ENCODE results near the gene PSTPIP2. TPM values are rescaled to one million over a fixed set of nuclear protein-coding genes. Genes with fewer than 3 reads are reported as not detected.
"Not testable (repeated sequence)": the region's sequence is repeated elsewhere in the genome, so short reads cannot be mapped to it uniquely, and the experiment has no call there.

PSTPIP2 gene
- total RNA-seq, 1 donor from 2014 or later: 9.1 TPM

GRCh38 chr18:46051731-46052461, 20.2 kb downstream of the PSTPIP2 start:
- peak; percentile 71 for FAIRE-seq
- Mint-ChIP-seq H3K27ac (ENCODE audit: unreplicated experiment) (no peak overlapping the region), H3K4me3 (ENCODE audit: unreplicated experiment) (no peak overlapping the region), H3K36me3 (ENCODE audit: low read depth, unreplicated experiment) (peaks cover 1% of the 10 kb centered on the region), H3K9me3 (ENCODE audit: unreplicated experiment) (no peaks in the 10 kb centered on the region), H3K4me1 (ENCODE audit: low read depth, unreplicated experiment) (peaks cover 12% of the 10 kb centered on the region), H3K27me3 (ENCODE audit: low read depth, unreplicated experiment) (peaks cover 3% of the 10 kb centered on the region)
- Histone ChIP-seq H3K4me3 (ENCODE audit: insufficient read depth, low read depth, low read length) (no peak overlapping the region), H3K9me3 (ENCODE audit: insufficient read depth, low read depth, low read length) (no peaks in the 10 kb centered on the region), H3K79me2 (ENCODE audit: insufficient read depth, low read length) (no peaks in the 10 kb centered on the region), H3K27ac (ENCODE audit: low read depth, low read length) (peak overlapping the region; percentile 34), H3K36me3 (ENCODE audit: insufficient read depth, low read length) (no peaks in the 10 kb centered on the region), H2AFZ (ENCODE audit: low read depth, low read length) (no peak overlapping the region), H3K4me1 (ENCODE audit: insufficient read depth, low read length) (peaks cover 6% of the 10 kb centered on the region), H4K20me1 (ENCODE audit: insufficient read depth, low read length) (peaks cover 6% of the 10 kb centered on the region), H3K27me3 (ENCODE audit: insufficient read depth, low read length) (no peaks in the 10 kb centered on the region), H3K9ac (ENCODE audit: low read length) (peak overlapping the region; percentile 25), H3K4me2 (ENCODE audit: low read length) (peak overlapping the region; percentile 34)
- peak; percentile 82 for DNase-seq (ENCODE audit: low read depth)
- TF ChIP-seq EZH2 (IDR thresholded peaks at IDR 0.05; ENCODE audit: insufficient read depth, low read length) (no peak), CTCF (IDR thresholded peaks at IDR 0.05; ENCODE audit: insufficient read depth, low read depth, low read length) (no peak)

- Histone ChIP-seq H3K9me3 (ENCODE audit: insufficient read depth, low read depth, low read length) (no peaks in the 10 kb centered on the region), H4K20me1 (ENCODE audit: insufficient read depth, low read length) (peaks cover 4% of the 10 kb centered on the region), H3K36me3 (ENCODE audit: insufficient read depth, low read length) (no peaks in the 10 kb centered on the region), H3K4me3 (ENCODE audit: insufficient read depth, low read depth, low read length) (no peak overlapping the region), H2AFZ (ENCODE audit: low read depth, low read length) (no peak overlapping the region), H3K79me2 (ENCODE audit: insufficient read depth, low read length) (no peaks in the 10 kb centered on the region), H3K4me2 (ENCODE audit: low read length) (no peak overlapping the region), H3K9ac (ENCODE audit: low read length) (no peak overlapping the region), H3K4me1 (ENCODE audit: insufficient read depth, low read length) (peaks cover 6% of the 10 kb centered on the region), H3K27me3 (ENCODE audit: insufficient read depth, low read length) (no peaks in the 10 kb centered on the region), H3K27ac (ENCODE audit: low read depth, low read length) (no peak overlapping the region)
- Mint-ChIP-seq H3K27me3 (ENCODE audit: low read depth, unreplicated experiment) (no peaks in the 10 kb centered on the region), H3K4me1 (ENCODE audit: low read depth, unreplicated experiment) (peaks cover 12% of the 10 kb centered on the region), H3K4me3 (ENCODE audit: unreplicated experiment) (no peak overlapping the region), H3K27ac (ENCODE audit: unreplicated experiment) (no peak overlapping the region), H3K9me3 (ENCODE audit: unreplicated experiment) (no peaks in the 10 kb centered on the region), H3K36me3 (ENCODE audit: low read depth, unreplicated experiment) (peaks cover 1% of the 10 kb centered on the region)
- no peak for FAIRE-seq
- DNase-seq (ENCODE audit: low read depth): no peak
- no peak for TF ChIP-seq CTCF (IDR thresholded peaks at IDR 0.05; ENCODE audit: insufficient read depth, low read depth, low read length)
- TF ChIP-seq EZH2 (IDR thresholded peaks at IDR 0.05; ENCODE audit: insufficient read depth, low read length): no peak
Observed at GRCh38 chr18:46050268-46050667, 21.8 kb downstream of the PSTPIP2 start.

GRCh38 chr18:46048641-46049040, 23.4 kb downstream of the PSTPIP2 start:
- Histone ChIP-seq H3K4me2 (ENCODE audit: low read length) (no peak overlapping the region), H3K27me3 (ENCODE audit: insufficient read depth, low read length) (no peaks in the 10 kb centered on the region), H3K4me3 (ENCODE audit: insufficient read depth, low read depth, low read length) (no peak overlapping the region), H3K36me3 (ENCODE audit: insufficient read depth, low read length) (no peaks in the 10 kb centered on the region), H3K79me2 (ENCODE audit: insufficient read depth, low read length) (no peaks in the 10 kb centered on the region), H4K20me1 (ENCODE audit: insufficient read depth, low read length) (no peaks in the 10 kb centered on the region), H3K27ac (ENCODE audit: low read depth, low read length) (no peak overlapping the region), H3K4me1 (ENCODE audit: insufficient read depth, low read length) (peaks cover 6% of the 10 kb centered on the region), H3K9me3 (ENCODE audit: insufficient read depth, low read depth, low read length) (no peaks in the 10 kb centered on the region), H2AFZ (ENCODE audit: low read depth, low read length) (no peak overlapping the region), H3K9ac (ENCODE audit: low read length) (no peak overlapping the region)
- no peaks in the 10 kb centered on the region for H3K9me3 Mint-ChIP-seq (ENCODE audit: unreplicated experiment)
- no peak overlapping the region for H3K4me3 Mint-ChIP-seq (ENCODE audit: unreplicated experiment)
- no peaks in the 10 kb centered on the region for H3K36me3 Mint-ChIP-seq (ENCODE audit: low read depth, unreplicated experiment)
- FAIRE-seq (no peak), DNase-seq (ENCODE audit: low read depth) (no peak)
- no peak overlapping the region for H3K27ac Mint-ChIP-seq (ENCODE audit: unreplicated experiment)
- TF ChIP-seq CTCF (IDR thresholded peaks at IDR 0.05; ENCODE audit: insufficient read depth, low read depth, low read length) (no peak), EZH2 (IDR thresholded peaks at IDR 0.05; ENCODE audit: insufficient read depth, low read length) (no peak)
- H3K4me1 Mint-ChIP-seq (ENCODE audit: low read depth, unreplicated experiment): peaks cover 12% of the 10 kb centered on the region
- H3K27me3 Mint-ChIP-seq (ENCODE audit: low read depth, unreplicated experiment): no peaks in the 10 kb centered on the region

- not testable (repeated sequence) for FAIRE-seq
Observed at GRCh38 chr18:46047369-46047768, 24.7 kb downstream of the PSTPIP2 start.

More at GRCh38 chr18:46047369-46047768, 24.7 kb downstream of the PSTPIP2 start:
- H3K4me1 ChIP-seq (ENCODE audit: insufficient read depth, low read length); H3K4me3 ChIP-seq (ENCODE audit: insufficient read depth, low read depth, low read length); H3K27me3 Mint-ChIP-seq (ENCODE audit: low read depth, unreplicated experiment); H3K4me3 Mint-ChIP-seq (ENCODE audit: unreplicated experiment); H3K9me3 ChIP-seq (ENCODE audit: insufficient read depth, low read depth, low read length); H3K9ac ChIP-seq (ENCODE audit: low read length); H3K9me3 Mint-ChIP-seq (ENCODE audit: unreplicated experiment); H3K36me3 Mint-ChIP-seq (ENCODE audit: low read depth, unreplicated experiment); H3K36me3 ChIP-seq (ENCODE audit: insufficient read depth, low read length); H3K4me2 ChIP-seq (ENCODE audit: low read length); H3K27me3 ChIP-seq (ENCODE audit: insufficient read depth, low read length); DNase-seq (ENCODE audit: low read depth); H2AFZ ChIP-seq (ENCODE audit: low read depth, low read length); H3K79me2 ChIP-seq (ENCODE audit: insufficient read depth, low read length); H3K27ac ChIP-seq (ENCODE audit: low read depth, low read length); H4K20me1 ChIP-seq (ENCODE audit: insufficient read depth, low read length); H3K27ac Mint-ChIP-seq (ENCODE audit: unreplicated experiment): not testable (repeated sequence)
- peaks cover 16% of the 10 kb centered on the region for H3K4me1 Mint-ChIP-seq (ENCODE audit: low read depth, unreplicated experiment)

All from astrocyte (in vitro differentiated cells and primary cell).